Panc1 (cell line): Measurements from ENCODE around the gene FXYD3. TPM values are rescaled to one million over a fixed set of nuclear protein-coding genes. Genes with fewer than 3 reads are reported as not detected.

Experiments used
- total RNA-seq: library from RNA; stranded (reverse); gene quantifications from one replicate; pipeline ENCODE4 v1.2.1, GENCODE V29; 2021; ENCODE audit not compliant: unreplicated experiment

Gene FXYD3
- total RNA-seq, 1 experiment from 2014 or later: not detected

Other genes with a start within 250 kb of the FXYD3 start
- gene ZNF30, start 188.9 kb upstream of the FXYD3 start, total RNA-seq: 5.3 TPM
- 1.8 TPM for gene ZNF792, start 151.6 kb upstream of the FXYD3 start, total RNA-seq
- gene GRAMD1A, start 115.5 kb upstream of the FXYD3 start, total RNA-seq: 69.9 TPM
- gene SCN1B, start 85.4 kb upstream of the FXYD3 start, total RNA-seq: 4.6 TPM
- gene HPN, start 74.1 kb upstream of the FXYD3 start, total RNA-seq: 0.08 TPM
- gene LGI4, start 19.2 kb downstream of the FXYD3 start, total RNA-seq: 0.18 TPM
- not detected for gene FXYD1, start 23.0 kb downstream of the FXYD3 start, total RNA-seq
- not detected for gene FXYD7, start 27.4 kb downstream of the FXYD3 start, total RNA-seq
- 33.6 TPM for gene FXYD5, start 38.9 kb downstream of the FXYD3 start, total RNA-seq
- not detected for gene FAM187B, start 112.9 kb downstream of the FXYD3 start, total RNA-seq
- 64.7 TPM for gene LSR, start 133.2 kb downstream of the FXYD3 start, total RNA-seq
- gene USF2, start 153.1 kb downstream of the FXYD3 start, total RNA-seq: 121 TPM
- 0.31 TPM for gene HAMP, start 166.7 kb downstream of the FXYD3 start, total RNA-seq
- gene MAG, start 176.3 kb downstream of the FXYD3 start, total RNA-seq: not detected
- 0.74 TPM for gene CD22, start 213.4 kb downstream of the FXYD3 start, total RNA-seq
- not detected for gene FFAR1, start 232.1 kb downstream of the FXYD3 start, total RNA-seq
- not detected for gene FFAR3, start 242.6 kb downstream of the FXYD3 start, total RNA-seq